ENCODE data around the gene MFF.

Gene MFF

GRCh38 chr2:227295806-227296205 is 29.2 kb upstream of the MFF start:
- no peaks in the 10 kb centered on the region for H3K79me2 ChIP-seq (ENCODE audit: insufficient read depth, low read length)
- no peak overlapping the region for H3K4me2 ChIP-seq (ENCODE audit: low read depth, low read length, poor library complexity, severe bottlenecking)

GRCh38 chr2:227296671-227297405 is 28.2 kb upstream of the MFF start:
- H3K4me2 ChIP-seq (ENCODE audit: low read depth, low read length, poor library complexity, severe bottlenecking) = no peak overlapping the region
- no peaks in the 10 kb centered on the region for H4K20me1 ChIP-seq (ENCODE audit: insufficient read depth, low read length, poor library complexity, severe bottlenecking)
- H3K27me3 ChIP-seq (ENCODE audit: insufficient read depth, low read length, poor library complexity, severe bottlenecking) = no peaks in the 10 kb centered on the region
- H3K9me2 ChIP-seq (replicated peaks; ENCODE audit: low read depth, low read length) = no peaks in the 10 kb centered on the region
- H3K9ac ChIP-seq (ENCODE audit: low read depth, low read length, poor library complexity, severe bottlenecking) = no peak overlapping the region
- H2AFZ ChIP-seq (ENCODE audit: low read length) = no peak overlapping the region
- H3K36me3 ChIP-seq (ENCODE audit: insufficient read depth, low read length) = no peaks in the 10 kb centered on the region
- no peak for TF ChIP-seq EZH2phosphoT487 (IDR thresholded peaks at IDR 0.05; ENCODE audit: borderline replicate concordance)
- TF ChIP-seq, protein P1, sequence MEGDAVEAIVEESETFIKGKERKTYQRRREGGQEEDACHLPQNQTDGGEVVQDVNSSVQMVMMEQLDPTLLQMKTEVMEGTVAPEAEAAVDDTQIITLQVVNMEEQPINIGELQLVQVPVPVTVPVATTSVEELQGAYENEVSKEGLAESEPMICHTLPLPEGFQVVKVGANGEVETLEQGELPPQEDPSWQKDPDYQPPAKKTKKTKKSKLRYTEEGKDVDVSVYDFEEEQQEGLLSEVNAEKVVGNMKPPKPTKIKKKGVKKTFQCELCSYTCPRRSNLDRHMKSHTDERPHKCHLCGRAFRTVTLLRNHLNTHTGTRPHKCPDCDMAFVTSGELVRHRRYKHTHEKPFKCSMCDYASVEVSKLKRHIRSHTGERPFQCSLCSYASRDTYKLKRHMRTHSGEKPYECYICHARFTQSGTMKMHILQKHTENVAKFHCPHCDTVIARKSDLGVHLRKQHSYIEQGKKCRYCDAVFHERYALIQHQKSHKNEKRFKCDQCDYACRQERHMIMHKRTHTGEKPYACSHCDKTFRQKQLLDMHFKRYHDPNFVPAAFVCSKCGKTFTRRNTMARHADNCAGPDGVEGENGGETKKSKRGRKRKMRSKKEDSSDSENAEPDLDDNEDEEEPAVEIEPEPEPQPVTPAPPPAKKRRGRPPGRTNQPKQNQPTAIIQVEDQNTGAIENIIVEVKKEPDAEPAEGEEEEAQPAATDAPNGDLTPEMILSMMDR (conservative IDR thresholded peaks at IDR 0.05; ENCODE audit: low read length) = no peak
- H3K4me3 ChIP-seq (ENCODE audit: low read length, poor library complexity, severe bottlenecking) = no peak overlapping the region
- no peaks in the 10 kb centered on the region for H3K9me3 ChIP-seq (ENCODE audit: insufficient read depth, low read depth, low read length)
- no peaks in the 10 kb centered on the region for H3K79me2 ChIP-seq (ENCODE audit: insufficient read depth, low read length)
- H3F3A ChIP-seq (ENCODE audit: low read depth) = no peaks in the 10 kb centered on the region
- peaks cover 2% of the 10 kb centered on the region for H3K4me1 ChIP-seq (ENCODE audit: insufficient read depth, low read length, poor library complexity, severe bottlenecking)

More at GRCh38 chr2:227295806-227296205, 29.2 kb upstream of the MFF start:
- H3K4me3 ChIP-seq (ENCODE audit: low read length, poor library complexity, severe bottlenecking) = no peak overlapping the region
- no peak overlapping the region for H3K9ac ChIP-seq (ENCODE audit: low read depth, low read length, poor library complexity, severe bottlenecking)
- no peak for TF ChIP-seq EZH2phosphoT487 (IDR thresholded peaks at IDR 0.05; ENCODE audit: borderline replicate concordance)
- TF ChIP-seq, protein P1 (conservative IDR thresholded peaks at IDR 0.05; ENCODE audit: low read length) = no peak
- H3K9me3 ChIP-seq (ENCODE audit: insufficient read depth, low read depth, low read length) = no peaks in the 10 kb centered on the region
- H3F3A ChIP-seq (ENCODE audit: low read depth) = no peaks in the 10 kb centered on the region
- no peaks in the 10 kb centered on the region for H3K36me3 ChIP-seq (ENCODE audit: insufficient read depth, low read length)
- H3K27me3 ChIP-seq (ENCODE audit: insufficient read depth, low read length, poor library complexity, severe bottlenecking) = no peaks in the 10 kb centered on the region
- H2AFZ ChIP-seq (ENCODE audit: low read length) = no peak overlapping the region
- H3K4me1 ChIP-seq (ENCODE audit: insufficient read depth, low read length, poor library complexity, severe bottlenecking) = peaks cover 2% of the 10 kb centered on the region
- H4K20me1 ChIP-seq (ENCODE audit: insufficient read depth, low read length, poor library complexity, severe bottlenecking) = no peaks in the 10 kb centered on the region
- H3K9me2 ChIP-seq (replicated peaks; ENCODE audit: low read depth, low read length) = no peaks in the 10 kb centered on the region

- H3F3A ChIP-seq (ENCODE audit: low read depth) = no peaks in the 10 kb centered on the region
- no peak overlapping the region for H2AFZ ChIP-seq (ENCODE audit: low read length)
- H3K9me3 ChIP-seq (ENCODE audit: insufficient read depth, low read depth, low read length) = no peaks in the 10 kb centered on the region
- H4K20me1 ChIP-seq (ENCODE audit: insufficient read depth, low read length, poor library complexity, severe bottlenecking) = no peaks in the 10 kb centered on the region
- no peak overlapping the region for H3K4me2 ChIP-seq (ENCODE audit: low read depth, low read length, poor library complexity, severe bottlenecking)
- H3K79me2 ChIP-seq (ENCODE audit: insufficient read depth, low read length) = no peaks in the 10 kb centered on the region
- no peaks in the 10 kb centered on the region for H3K9me2 ChIP-seq (replicated peaks; ENCODE audit: low read depth, low read length)
- H3K4me3 ChIP-seq (ENCODE audit: low read length, poor library complexity, severe bottlenecking) = no peak overlapping the region
- H3K4me1 ChIP-seq (ENCODE audit: insufficient read depth, low read length, poor library complexity, severe bottlenecking) = peaks cover 2% of the 10 kb centered on the region
- H3K27me3 ChIP-seq (ENCODE audit: insufficient read depth, low read length, poor library complexity, severe bottlenecking) = no peaks in the 10 kb centered on the region
- TF ChIP-seq, protein P1 (conservative IDR thresholded peaks at IDR 0.05; ENCODE audit: low read length) = no peak
- TF ChIP-seq EZH2phosphoT487 (IDR thresholded peaks at IDR 0.05; ENCODE audit: borderline replicate concordance) = no peak
- H3K9ac ChIP-seq (ENCODE audit: low read depth, low read length, poor library complexity, severe bottlenecking) = no peak overlapping the region
- no peaks in the 10 kb centered on the region for H3K36me3 ChIP-seq (ENCODE audit: insufficient read depth, low read length)
Measured at GRCh38 chr2:227301523-227301922, 23.5 kb upstream of the MFF start.
